IPS-20b (cell line): ENCODE measurements around the gene SRD5A1.

Experiments used
- H3K27ac ChIP-seq: one replicate; pipeline ENCODE4 v1.5.1; 2013; ENCODE audit warnings: low read length
- H3K27me3 ChIP-seq: 2 replicates; pipeline ENCODE4 v1.6.1; 2013; ENCODE audit warnings: mild to moderate bottlenecking, low read length, inconsistent platforms; ENCODE audit not compliant: insufficient read depth
- H3K36me3 ChIP-seq: 2 replicates; pipeline ENCODE4 v1.6.1; 2013; ENCODE audit warnings: low read depth, mild to moderate bottlenecking, inconsistent platforms, low read length, moderate library complexity; ENCODE audit not compliant: insufficient read depth
- H3K4me1 ChIP-seq: 2 replicates; pipeline ENCODE4 v1.6.1; 2013; ENCODE audit warnings: mild to moderate bottlenecking, control low read depth, inconsistent platforms, low read length, moderate library complexity; ENCODE audit not compliant: insufficient read depth
- H3K4me3 ChIP-seq: 2 replicates; pipeline ENCODE4 v1.5.1; 2013; ENCODE audit warnings: mild to moderate bottlenecking, low read length, inconsistent platforms
- H3K9ac ChIP-seq: 2 replicates; pipeline ENCODE4 v1.6.1; 2013; ENCODE audit warnings: low read depth, mild to moderate bottlenecking, inconsistent platforms, low read length, moderate library complexity
- H3K9me3 ChIP-seq: 2 replicates; pipeline ENCODE4 v1.6.1; 2013; ENCODE audit warnings: mild to moderate bottlenecking, low read depth, low read length, inconsistent platforms; ENCODE audit not compliant: insufficient read depth

The SRD5A1 gene

GRCh38 chr5:6715758-6716628 lies 82.8 kb downstream of the SRD5A1 start:
- Histone ChIP-seq H3K36me3 (no peaks in the 10 kb centered on the region), H3K9ac (no peak overlapping the region), H3K9me3 (no peaks in the 10 kb centered on the region), H3K27ac (no peak overlapping the region), H3K27me3 (peaks cover 13% of the 10 kb centered on the region), H3K4me3 (peak overlapping the region; percentile 84), H3K4me1 (peaks cover 20% of the 10 kb centered on the region)

GRCh38 chr5:6716629-6717149 lies 83.4 kb downstream of the SRD5A1 start:
- H3K4me1 ChIP-seq, result peaks cover 21% of the 10 kb centered on the region
- H3K27ac ChIP-seq, result no peak overlapping the region
- H3K4me3 ChIP-seq, result no peak overlapping the region

GRCh38 chr5:6717247-6717646 lies 84.0 kb downstream of the SRD5A1 start:
- no peak overlapping the region for H3K27ac ChIP-seq
- H3K4me3 ChIP-seq, result no peak overlapping the region
- no peak overlapping the region for H3K9ac ChIP-seq
- H3K27me3 ChIP-seq, result peaks cover 6% of the 10 kb centered on the region; the same call in 1 of the 2 replicates
- H3K36me3 ChIP-seq, result no peaks in the 10 kb centered on the region
- peaks cover 21% of the 10 kb centered on the region for H3K4me1 ChIP-seq
- no peaks in the 10 kb centered on the region for H3K9me3 ChIP-seq

More at GRCh38 chr5:6716629-6717149, 83.4 kb downstream of the SRD5A1 start:
- H3K27me3 ChIP-seq, result peaks cover 6% of the 10 kb centered on the region; the same call in 1 of the 2 replicates
- no peak overlapping the region for H3K9ac ChIP-seq
- H3K36me3 ChIP-seq, result no peaks in the 10 kb centered on the region
- no peaks in the 10 kb centered on the region for H3K9me3 ChIP-seq

- Histone ChIP-seq H3K9ac (no peak overlapping the region), H3K9me3 (no peaks in the 10 kb centered on the region), H3K27me3 (peaks cover 6% of the 10 kb centered on the region; the same call in 1 of the 2 replicates), H3K27ac (no peak overlapping the region), H3K36me3 (no peaks in the 10 kb centered on the region), H3K4me3 (no peak overlapping the region), H3K4me1 (peaks cover 21% of the 10 kb centered on the region)
These were observed 84.4 kb downstream of the SRD5A1 start for GRCh38 chr5:6717687-6718086.

- Histone ChIP-seq H3K9ac (no peak overlapping the region), H3K27me3 (peaks cover 6% of the 10 kb centered on the region; the same call in 1 of the 2 replicates), H3K4me1 (peaks cover 21% of the 10 kb centered on the region), H3K27ac (no peak overlapping the region), H3K9me3 (no peaks in the 10 kb centered on the region), H3K36me3 (no peaks in the 10 kb centered on the region), H3K4me3 (no peak overlapping the region)
These were observed 85.0 kb downstream of the SRD5A1 start for GRCh38 chr5:6718161-6718681.

GRCh38 chr5:6718718-6719117 lies 85.5 kb downstream of the SRD5A1 start:
- Histone ChIP-seq H3K9ac (no peak overlapping the region), H3K27me3 (peaks cover 6% of the 10 kb centered on the region; the same call in 1 of the 2 replicates), H3K9me3 (no peaks in the 10 kb centered on the region), H3K4me1 (peaks cover 21% of the 10 kb centered on the region), H3K36me3 (no peaks in the 10 kb centered on the region), H3K4me3 (no peak overlapping the region), H3K27ac (no peak overlapping the region)

- Histone ChIP-seq H3K9me3 (no peaks in the 10 kb centered on the region), H3K27ac (no peak overlapping the region), H3K4me3 (no peak overlapping the region), H3K36me3 (peaks cover 2% of the 10 kb centered on the region; the same call in 1 of the 2 replicates), H3K27me3 (peaks cover 6% of the 10 kb centered on the region; the same call in 1 of the 2 replicates), H3K4me1 (peaks cover 21% of the 10 kb centered on the region), H3K9ac (no peak overlapping the region)
These were observed 86.2 kb downstream of the SRD5A1 start for GRCh38 chr5:6719417-6719816.

- Histone ChIP-seq H3K9me3 (no peaks in the 10 kb centered on the region), H3K4me3 (no peak overlapping the region), H3K27me3 (peaks cover 2% of the 10 kb centered on the region; the same call in 1 of the 2 replicates), H3K27ac (no peak overlapping the region), H3K9ac (no peak overlapping the region), H3K36me3 (peaks cover 3% of the 10 kb centered on the region; the same call in 1 of the 2 replicates), H3K4me1 (peaks cover 18% of the 10 kb centered on the region)
These were observed 86.8 kb downstream of the SRD5A1 start for GRCh38 chr5:6719896-6720560.

- H3K27ac ChIP-seq, result no peak overlapping the region
- H3K27me3 ChIP-seq, result no peaks in the 10 kb centered on the region
- peaks cover 13% of the 10 kb centered on the region for H3K4me1 ChIP-seq
- no peaks in the 10 kb centered on the region for H3K9me3 ChIP-seq
- peaks cover 3% of the 10 kb centered on the region; the same call in 1 of the 2 replicates for H3K36me3 ChIP-seq
- H3K9ac ChIP-seq, result no peak overlapping the region
- H3K4me3 ChIP-seq, result no peak overlapping the region
These were observed 87.3 kb downstream of the SRD5A1 start for GRCh38 chr5:6720561-6720921.

GRCh38 chr5:6721442-6721841 lies 88.2 kb downstream of the SRD5A1 start:
- H3K27ac ChIP-seq, result no peak overlapping the region
- no peak overlapping the region for H3K9ac ChIP-seq
- no peaks in the 10 kb centered on the region for H3K27me3 ChIP-seq
- H3K4me3 ChIP-seq, result no peak overlapping the region
- peaks cover 6% of the 10 kb centered on the region; the same call in 1 of the 2 replicates for H3K4me1 ChIP-seq
- H3K36me3 ChIP-seq, result peaks cover 3% of the 10 kb centered on the region; the same call in 1 of the 2 replicates
- H3K9me3 ChIP-seq, result no peaks in the 10 kb centered on the region

GRCh38 chr5:6722015-6722414 lies 88.8 kb downstream of the SRD5A1 start:
- H3K4me1 ChIP-seq, result peaks cover 3% of the 10 kb centered on the region; the same call in 1 of the 2 replicates
- no peaks in the 10 kb centered on the region for H3K27me3 ChIP-seq
- H3K27ac ChIP-seq, result no peak overlapping the region
- H3K9ac ChIP-seq, result no peak overlapping the region
- H3K4me3 ChIP-seq, result no peak overlapping the region
- peaks cover 3% of the 10 kb centered on the region; the same call in 1 of the 2 replicates for H3K36me3 ChIP-seq
- H3K9me3 ChIP-seq, result no peaks in the 10 kb centered on the region
